Stimulated activated CD8-positive, alpha-beta memory T cell treated with anti-CD3 and anti-CD28 coated beads, Interleukin-15, amount 100 ng/mL, for 4 hours (primary cell): ENCODE data around the gene PLEKHF1.
A peak's percentile ranks its signal among the peaks of the same experiment; 100 is the strongest.

Experiments used
- DNase-seq, 2 donors: peaks; one replicate each; pipeline ENCODE4 v3.0.0-alpha.2; 2020; ENCODE audit warnings: low read depth in 2 of 2

PLEKHF1 gene

GRCh38 chr19:29634423-29635130, 30.7 kb upstream of the PLEKHF1 start:
- no peak for DNase-seq

DNA sequence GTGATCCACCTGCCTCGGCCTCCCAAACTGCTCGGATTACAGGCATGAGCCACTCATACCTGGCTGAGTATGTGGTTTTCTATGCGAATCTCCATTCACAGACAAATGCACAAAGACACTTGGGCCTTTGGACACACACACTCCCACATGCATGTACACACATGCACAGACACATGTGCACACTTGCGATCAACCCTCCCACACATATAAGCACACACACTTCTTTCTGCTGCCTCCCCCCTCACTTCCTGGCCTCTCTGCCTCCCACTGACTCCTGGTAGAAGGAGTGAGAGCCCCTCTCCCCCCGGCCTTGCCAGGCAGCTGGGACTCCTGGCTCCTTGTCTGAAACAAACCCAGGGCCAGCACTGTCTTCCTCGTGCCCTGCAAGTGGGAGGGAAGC, 29.3 kb upstream of the PLEKHF1 start:
- no peak for DNase-seq

- DNase-seq, result no peak
Measured at GRCh38 chr19:29636553-29637360, 28.5 kb upstream of the PLEKHF1 start.

DNA sequence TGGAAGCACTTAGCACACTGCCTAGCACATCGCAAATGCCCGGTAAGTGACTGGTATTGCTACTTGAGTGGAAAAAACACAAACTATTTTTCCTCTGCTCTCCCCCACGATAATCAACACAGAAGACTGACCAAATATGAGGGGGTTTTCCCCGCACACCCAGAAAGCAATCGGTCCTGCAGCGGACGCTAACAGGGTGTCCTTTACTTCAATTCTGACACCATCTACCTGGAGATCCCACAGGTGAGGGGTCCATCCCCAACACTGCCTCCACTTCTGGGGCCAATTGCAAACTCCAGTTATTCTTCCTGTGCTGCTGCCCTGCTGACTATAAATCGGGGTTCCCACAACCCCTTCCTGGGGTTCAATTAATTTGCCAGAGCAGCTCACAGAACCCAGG, 26.2 kb upstream of the PLEKHF1 start:
- no peak for DNase-seq

- no peak for DNase-seq
Measured at GRCh38 chr19:29640231-29640630, 25.0 kb upstream of the PLEKHF1 start.

- DNase-seq, result no peak
Measured at GRCh38 chr19:29641597-29641996, 23.7 kb upstream of the PLEKHF1 start.

DNA sequence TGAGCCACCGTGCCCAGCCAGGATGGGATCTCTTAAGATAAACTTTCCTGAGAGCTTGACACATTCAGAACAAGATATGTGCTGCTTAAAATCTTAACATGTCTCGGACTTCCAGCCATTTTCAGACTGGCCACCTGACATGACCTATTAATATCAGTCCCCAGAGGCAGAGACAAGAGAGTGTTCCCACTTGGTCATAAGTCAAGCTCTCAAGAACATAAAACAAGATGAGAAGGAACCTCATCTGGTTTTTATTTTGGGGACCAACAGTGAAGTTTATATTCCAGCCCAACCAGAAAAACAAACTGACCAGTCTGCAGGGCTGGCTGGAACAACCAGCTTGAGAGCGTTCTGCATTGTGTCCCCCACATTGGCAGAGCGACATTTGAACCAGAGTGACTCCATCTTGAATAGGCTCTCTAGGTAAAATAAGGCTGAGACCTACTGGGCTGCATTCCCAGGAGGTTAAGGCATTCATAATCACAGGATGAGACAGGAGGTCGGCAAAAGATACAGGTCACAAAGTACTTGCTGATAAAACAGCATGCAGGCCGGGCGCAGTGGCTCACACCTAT, 21.8 kb upstream of the PLEKHF1 start:
- no peak for DNase-seq

DNA sequence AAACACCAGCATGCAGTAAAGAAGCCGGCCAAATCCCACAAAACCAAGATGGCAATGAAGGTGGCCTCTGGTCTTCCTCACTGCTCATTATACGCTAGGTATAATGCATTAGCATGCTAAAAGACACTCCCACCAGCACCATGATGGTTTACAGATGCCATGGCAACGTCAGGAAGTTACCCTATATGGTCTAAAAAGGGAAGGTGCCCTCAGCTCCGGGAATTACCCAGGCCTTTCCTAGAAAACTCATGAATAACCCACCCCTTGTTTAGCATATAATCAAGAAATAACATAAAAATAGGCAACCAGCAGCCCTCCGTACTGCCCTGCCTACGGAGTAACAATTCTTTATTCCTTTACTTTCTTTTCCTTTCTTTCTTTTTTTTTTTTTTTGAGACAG, 21.1 kb upstream of the PLEKHF1 start:
- no peak for DNase-seq

GRCh38 chr19:29645491-29645867, 19.8 kb upstream of the PLEKHF1 start:
- no peak for DNase-seq

- no peak for DNase-seq
Measured at GRCh38 chr19:29645911-29646310, 19.4 kb upstream of the PLEKHF1 start.

DNA sequence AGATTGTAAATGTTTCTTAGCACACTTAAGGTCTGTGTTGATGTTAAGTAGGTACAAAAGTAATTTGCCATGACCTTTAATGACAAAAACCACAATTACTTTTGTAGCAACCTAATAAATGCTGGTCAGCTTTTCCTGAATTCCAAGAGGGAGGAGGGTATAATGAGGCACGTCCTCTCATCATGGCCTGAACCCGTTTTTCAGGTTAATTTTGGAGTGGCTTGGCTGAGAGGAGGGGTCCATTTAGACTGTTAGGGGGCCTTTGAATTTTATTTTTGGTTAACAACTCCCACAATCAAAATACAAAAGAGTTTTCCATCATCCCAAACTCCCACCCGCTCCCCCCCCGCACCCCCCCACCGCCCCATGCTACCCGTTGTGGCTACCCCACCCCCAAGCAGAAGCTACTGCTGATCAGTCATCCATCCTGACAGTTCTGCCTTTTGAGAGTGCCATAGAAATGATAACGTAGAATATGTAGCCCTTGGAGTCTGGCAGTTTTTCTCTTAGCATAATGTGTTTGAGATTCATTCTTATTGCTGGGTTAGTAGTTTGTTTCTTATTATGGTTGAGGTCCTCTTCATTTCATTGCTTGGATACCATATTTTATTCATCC, 14.4 kb upstream of the PLEKHF1 start:
- DNase-seq, result no peak

- DNase-seq, result no peak
Measured at GRCh38 chr19:29651622-29652394, 13.5 kb upstream of the PLEKHF1 start.

DNA sequence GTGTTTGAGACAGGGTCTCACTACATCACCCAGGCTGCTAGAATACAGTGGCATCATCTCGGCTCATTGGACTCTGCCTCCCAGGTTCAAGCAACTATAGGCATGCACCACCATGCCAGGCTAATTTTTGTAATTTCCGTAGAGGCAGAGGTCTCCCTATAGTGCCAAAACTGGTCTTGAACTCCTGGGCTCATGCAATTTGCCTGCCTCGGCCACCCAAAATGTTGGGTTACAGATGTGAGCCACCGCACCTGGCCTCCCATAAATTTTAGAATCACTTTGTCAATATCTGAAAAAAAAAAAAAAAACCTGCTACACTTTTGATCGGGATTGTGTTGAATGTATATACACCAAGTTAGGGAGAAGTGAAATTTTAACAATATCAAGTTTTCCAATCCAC, 11.9 kb upstream of the PLEKHF1 start:
- no peak for DNase-seq

DNA sequence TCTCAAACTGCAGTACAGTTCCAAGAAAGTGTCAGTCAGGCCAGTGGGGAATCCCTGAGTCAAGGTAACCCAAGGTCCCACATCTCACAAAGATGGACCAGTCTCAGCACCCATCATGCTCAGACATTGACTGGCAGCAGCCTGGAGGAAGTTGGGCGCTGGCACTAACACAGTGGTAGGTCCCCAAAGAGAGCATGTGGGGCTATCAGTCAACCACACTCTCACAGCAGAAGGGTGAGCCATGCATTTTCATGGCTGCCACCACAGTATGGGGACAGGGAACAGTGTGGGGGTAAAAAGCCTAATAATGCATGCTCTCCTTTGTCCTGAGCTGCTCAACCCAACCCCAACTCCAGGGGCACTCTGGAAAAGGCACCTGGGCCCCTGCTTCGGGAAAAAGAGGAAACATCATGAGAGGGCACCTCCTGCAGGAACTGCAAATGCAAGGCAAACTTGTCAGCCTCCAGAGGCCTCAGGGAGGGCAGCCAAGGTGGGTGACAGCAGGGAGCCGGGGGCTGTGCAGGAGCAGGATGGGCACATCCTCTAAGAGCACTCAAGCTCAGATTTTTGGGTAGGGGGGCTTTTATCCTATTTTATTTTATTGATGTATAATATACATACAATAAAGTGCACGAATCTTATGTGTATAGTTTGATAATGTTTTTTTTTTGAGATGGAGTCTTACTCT, 9.5 kb upstream of the PLEKHF1 start:
- no peak for DNase-seq

GRCh38 chr19:29658221-29658991, 6.9 kb upstream of the PLEKHF1 start:
- no peak for DNase-seq

DNA sequence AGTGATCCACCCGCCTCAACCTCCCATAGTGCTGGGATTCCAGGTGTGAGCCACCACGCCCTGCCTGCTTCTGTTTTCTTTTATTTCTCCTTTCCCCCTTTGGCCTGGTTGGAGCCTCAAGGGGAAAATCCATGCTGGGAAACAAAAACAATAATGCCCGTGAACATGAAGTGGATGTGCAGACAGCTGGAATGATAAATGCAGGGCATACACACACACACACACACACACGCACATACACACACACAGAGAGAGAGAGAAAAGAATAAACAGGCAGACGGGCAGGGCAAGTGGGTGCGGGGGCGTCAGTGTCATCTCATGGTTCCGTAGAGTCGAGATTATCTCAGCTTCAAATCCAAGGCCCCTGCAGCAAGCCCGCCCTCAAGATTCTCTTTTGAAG, 4.4 kb upstream of the PLEKHF1 start:
- DNase-seq, result peak in 1 of 2 donors; percentile 51

- no peak for DNase-seq
Measured at GRCh38 chr19:29662278-29662603, 3.0 kb upstream of the PLEKHF1 start.

DNA sequence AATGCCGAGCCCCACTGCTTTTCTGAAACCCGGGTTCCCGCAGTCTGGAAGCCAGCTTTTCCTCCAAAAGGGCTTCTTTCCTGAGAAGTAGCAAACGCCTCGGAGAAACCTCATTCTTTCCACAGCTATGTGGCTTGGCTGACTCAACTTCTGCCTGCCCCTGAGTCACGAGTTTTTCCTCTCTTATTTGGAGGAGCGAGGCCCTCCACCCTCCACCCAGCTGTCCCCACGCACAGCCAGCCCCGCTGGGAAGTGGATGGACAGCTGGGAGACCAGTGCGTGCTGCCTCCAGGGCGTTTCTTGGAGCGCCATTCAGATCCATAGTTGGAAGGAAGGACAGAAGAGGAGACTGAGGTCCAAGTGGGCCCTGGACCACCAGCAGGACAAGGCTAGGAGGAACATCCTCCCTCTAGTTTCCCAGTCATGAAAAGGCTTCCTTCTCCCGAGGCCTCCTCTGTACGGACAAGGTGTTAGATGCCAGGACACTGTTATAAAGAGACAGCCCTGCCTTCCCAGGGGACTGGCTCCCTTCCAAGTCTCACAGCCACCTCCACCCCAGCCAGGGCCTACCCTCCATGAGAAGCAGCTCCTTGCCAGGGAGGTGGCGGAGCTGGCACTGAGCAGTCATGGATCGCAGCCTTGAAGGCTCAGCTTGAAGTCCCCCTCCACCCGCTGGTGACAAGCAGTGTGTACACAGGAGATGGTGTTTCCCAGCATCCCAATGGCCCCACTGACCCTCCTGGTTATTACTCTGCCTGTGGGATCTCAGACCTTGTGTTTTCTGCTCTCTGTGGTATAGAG, 2.5 kb upstream of the PLEKHF1 start:
- DNase-seq, result no peak

- DNase-seq, result no peak
Measured at GRCh38 chr19:29663861-29664752, 1.2 kb upstream of the PLEKHF1 start.
